GM18868 (cell line): ENCODE data around the gene KRTAP10-1.

Source experiments
- ATAC-seq: cut with Tn5 transposase; IDR thresholded peaks from one replicate; pipeline ENCODE4 v1.9.1; 2021; ENCODE audit warnings: mild to moderate bottlenecking, moderate library complexity; ENCODE audit not compliant: unreplicated experiment

KRTAP10-1 gene

DNA sequence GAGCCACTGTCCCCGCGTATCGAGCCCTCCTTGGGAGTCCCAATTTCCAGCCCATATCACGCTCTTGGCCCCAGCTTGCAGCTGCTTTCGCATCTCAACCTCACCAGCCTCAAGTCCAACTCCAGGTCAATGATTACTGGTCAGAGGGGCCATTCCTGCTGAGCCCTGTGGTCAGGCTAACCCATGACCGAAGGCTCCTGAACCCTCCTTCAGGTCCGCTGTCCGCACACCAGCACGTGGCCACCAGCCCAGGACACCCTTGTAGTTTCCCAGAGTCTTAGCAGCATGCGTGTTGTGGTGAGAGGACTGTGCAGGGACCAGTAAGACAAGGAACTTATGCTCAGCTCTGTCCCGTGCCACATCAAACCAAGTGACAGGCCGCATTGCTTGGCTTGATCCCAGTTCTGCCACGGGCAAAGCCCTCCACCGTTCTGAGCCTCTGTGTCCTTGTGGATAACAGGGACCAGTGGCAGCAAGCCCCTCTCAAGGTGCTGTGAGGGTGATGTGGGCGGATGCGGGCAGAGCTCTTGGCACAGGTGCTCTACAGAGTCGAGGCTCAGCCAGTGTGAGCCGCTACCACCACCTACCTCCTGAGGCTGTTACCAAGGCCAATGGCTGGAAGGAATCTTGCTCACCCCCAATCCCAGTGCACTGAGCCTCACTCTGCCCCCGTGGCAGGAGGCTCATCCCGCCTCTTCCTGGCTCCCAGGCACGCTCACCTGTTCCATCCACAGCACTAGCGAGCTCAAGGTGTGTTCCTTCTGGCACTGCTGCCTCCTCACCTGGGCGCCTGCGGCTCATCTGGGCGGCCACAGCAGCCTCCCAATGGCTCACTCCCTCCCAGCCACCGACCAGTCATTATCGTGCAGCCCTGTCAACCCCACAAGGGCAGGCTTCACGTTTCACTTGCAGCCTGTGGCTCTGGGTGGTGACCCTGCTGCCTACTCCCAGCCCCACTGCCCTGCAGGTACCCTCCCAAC lies 20.4 kb downstream of the KRTAP10-1 start:
- no peak for ATAC-seq

DNA sequence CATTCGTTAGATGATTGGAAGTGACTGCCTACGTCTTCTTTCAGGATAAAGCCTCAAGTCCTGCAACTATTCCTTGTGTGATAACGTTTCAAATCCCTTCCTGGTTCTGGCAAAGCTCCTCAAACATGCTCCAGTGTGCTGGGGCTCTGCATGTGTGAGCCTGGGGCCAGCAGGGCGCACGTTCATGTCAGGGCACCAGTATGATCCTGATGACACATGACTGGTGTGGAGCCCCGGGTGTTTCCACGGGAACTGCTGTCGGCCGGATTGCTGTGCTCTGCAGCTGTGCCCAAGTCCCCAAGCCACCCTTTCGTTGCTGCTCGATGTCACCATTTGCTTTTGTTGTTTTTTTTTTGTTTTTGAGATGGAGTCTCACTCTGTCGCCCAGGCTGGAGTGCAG lies 21.3 kb downstream of the KRTAP10-1 start:
- no peak for ATAC-seq

DNA sequence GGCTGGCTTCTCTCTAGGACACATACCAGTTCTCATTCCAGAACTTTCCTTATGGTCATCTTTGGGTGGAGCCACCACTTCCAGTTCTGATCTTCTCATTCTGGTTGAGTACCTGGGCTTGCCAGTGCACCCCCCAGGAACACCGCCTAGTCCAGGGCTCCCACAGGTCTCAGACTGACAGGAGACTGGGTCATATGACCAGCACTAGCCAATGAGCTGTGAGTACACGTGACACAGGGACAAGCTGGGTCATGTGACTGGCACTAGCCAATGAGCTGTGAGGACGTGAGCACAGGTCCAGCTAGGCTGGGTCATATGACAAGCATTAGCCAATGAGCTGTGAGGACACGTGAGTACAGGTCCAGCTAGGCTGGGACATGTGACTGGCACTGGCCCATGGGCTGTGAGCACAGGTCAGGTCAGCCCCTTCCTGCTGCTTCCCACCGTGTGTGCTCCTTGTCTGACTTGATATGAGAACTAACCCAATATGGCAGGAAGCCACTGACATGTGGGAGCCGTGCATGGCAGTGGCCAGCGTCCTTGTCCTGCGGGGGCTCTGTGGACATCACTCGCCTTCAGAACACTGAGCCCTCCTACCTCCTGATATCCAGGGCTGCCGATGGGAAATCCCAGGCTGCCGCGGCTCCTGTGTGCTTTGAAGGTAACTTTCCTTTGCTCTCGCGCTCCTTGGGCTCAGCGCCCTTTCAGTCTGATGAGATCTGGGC lies 22.7 kb downstream of the KRTAP10-1 start:
- ATAC-seq: no peak

DNA sequence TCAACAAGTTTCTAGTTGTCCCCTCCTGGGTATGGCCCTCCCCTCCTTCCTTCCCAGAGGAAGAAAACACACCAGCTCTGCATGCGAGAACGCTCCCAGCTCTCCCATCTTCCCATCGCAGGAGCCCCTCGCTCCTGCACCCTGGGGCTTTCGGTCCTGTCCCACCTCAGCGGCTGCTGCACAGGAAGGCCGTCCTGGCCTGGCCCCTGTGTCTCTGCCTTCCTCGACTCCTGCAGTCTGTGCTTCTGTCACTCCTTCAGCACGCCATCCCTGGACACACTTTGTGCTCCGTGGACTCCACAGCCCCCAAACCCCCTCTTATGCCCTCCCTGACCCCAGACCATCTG lies 23.2 kb downstream of the KRTAP10-1 start:
- ATAC-seq: no peak

DNA sequence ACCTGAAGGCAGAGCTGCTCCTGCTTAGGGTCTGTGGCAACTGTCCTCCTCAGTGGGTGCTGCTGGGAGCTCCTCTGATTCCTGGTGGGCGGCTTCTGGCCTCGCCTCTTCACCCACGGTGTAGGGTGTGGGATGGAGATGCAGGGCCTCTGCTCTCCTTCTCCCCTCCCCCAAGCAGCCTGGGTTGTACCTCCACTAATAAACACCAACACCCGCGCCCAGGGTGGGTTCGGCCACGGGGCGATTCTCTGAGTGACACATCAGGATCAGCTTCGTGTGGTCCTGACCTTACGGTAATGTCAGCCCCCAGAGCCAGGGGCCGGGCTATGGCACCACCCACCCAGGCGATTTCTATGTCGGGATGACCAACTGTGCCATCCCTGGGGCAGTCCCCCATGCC lies 23.7 kb downstream of the KRTAP10-1 start:
- no peak for ATAC-seq

DNA sequence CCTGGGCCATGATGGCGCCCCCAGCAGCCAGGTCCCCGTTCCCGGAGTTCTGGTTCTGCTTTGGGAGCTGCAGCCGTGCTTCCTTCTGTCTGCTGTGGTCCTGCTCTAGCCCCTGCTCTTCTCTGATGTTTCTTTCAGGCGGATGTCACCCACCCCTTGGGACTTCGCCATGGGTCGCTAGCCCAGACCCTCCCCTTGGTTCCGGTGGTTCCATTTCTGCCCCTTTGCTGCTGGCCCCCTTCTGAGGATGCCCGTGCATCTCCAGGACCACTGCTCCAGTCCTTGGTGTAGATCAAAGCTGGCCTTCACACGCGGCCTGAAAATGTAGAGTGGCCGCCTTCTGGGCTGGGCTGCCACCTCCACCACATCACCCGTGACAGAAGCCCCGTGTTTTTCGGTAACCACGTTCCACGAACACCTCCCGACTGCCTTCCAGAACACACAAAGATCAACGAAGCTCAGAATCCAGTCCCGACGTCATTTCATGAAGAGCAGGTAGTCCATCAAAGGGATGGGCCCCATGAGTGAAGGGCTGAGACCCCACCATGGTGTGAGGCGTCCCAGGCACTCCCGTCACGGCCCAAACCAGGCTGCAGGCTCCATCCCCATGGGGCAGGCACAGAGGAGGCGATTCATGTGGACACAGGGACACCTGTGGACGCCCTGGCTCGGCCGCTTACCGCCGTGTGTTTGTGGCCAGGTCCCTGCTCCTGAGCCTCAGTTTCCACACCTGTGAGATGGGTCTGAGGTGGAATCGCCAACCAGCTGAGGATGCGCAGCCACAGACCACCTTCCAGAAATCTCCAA lies 24.4 kb downstream of the KRTAP10-1 start:
- ATAC-seq: no peak

DNA sequence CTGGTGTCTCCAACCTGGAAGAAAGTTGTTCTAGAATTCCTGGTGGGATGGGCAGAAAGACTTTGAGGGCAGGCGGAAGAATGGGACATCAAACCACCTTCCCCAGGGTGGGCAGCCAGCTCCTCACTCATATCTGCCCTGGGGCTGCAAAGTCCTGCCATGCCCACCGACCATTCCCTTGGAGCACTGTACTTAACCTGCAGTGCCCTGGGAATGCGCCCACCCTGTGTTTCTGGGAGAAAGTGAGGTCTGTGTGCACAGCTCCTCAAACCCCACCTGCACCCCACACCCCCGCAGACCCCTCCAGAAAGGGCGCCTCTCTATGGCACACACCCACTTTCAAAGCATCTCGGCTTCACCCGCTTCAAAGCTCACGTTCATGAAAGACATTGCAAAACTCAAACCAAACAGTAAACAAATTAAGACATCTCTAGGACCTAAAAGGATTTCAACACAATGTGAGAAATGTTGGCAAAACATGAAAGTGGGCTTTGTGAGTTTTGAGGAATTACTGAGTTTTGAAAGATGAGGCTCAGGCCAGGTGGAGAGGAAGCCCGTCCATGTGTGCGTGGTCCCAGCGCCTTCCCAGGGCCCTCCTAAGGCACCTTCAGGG lies 25.1 kb downstream of the KRTAP10-1 start:
- no peak for ATAC-seq

DNA sequence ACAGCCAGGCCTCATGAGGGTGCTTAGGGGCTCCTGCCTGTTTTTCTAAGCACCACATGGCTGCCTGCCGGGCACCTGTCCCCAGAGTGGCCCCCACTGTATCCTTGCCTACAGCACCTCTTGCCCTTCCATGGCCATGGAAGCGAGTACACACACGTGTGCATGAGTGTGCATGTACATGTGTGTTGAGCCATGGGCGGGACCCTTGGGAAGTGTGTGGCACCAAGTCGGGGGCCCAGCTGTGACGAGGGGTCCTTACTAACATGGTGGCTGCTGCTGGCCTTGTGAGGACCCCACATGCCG lies 25.8 kb downstream of the KRTAP10-1 start:
- ATAC-seq: no peak

DNA sequence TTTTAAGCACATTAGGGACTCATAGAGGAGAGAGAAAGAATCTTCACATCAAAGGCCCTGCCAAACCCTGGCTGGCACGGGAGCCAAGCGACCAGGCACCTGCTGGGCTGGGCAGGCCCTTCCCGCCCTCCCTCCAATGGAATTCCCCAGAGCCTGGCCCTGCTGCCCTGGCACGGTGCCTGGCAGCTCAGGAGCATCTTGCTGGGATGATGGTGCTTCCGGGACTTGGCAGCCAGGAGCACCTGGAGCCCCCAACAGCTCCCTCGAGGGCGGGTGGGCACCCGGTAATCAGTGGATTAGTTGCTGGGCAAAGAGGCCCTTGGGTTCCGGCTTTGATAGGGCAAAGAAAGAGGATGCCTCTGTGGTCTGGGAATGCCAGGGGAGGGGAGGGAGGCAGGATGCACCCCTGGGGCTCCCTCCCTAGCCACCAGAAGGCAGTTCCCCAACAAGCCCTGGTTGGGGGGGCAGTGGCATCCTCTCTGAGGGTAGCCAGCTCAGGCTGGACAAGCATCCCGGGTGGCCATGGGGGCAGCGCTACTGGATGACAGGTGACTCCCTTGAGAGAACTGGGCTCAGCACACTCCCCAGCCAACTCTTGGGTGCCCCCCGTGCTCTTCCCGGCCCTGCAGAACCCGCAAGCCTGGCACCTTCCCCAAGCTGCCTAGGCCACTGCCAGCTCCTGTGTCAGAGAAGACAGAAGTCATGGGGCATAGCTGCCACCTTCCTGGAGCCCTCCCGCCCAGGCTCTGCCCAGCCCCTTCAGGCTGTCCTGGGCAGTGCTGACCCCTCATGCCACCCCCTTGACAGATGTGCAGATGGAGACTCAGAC lies 26.4 kb downstream of the KRTAP10-1 start:
- no peak for ATAC-seq

DNA sequence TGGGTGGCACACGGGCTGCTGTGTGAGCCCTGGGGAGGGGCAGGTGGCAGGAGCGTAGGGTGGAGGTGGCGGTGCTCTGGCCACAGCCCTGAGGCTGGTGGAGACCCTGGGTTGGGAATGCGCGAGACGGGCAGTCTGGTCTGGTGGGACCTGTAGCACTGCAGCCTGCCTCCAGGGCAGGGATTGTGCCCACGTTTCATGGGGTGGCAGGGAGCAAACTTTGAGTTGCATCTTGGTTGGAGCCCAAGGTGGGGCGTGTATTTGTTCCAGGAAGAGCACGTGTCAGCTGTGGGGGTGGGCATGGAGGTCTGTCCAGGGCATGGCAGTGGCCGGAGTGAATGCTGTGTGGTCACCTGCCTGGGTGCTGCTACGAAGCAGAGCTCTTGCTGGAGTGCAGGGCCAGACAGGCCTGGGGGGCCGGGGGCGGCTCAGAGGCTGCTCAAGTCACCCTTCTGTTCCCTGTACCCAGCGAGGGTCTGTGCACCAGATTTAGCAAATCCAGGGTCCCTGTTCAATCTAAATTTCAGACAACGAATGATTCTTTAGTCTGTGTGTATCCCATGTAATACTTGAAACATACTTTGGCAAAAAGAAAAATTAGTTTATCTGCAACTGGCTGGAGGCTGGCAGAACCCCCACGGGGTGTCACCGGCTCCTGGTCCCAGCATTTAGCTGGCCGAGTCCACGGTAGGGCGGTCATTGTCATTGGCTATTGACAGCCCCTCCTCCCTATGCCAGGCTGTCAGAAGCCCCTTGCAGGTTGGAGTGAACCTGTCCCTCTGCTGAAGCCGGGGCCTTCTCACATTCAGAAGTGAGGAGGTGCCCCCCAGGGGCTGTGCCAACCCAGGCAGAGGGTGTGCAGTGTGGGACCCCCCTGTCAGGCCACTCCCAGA lies 27.3 kb downstream of the KRTAP10-1 start:
- ATAC-seq: no peak

DNA sequence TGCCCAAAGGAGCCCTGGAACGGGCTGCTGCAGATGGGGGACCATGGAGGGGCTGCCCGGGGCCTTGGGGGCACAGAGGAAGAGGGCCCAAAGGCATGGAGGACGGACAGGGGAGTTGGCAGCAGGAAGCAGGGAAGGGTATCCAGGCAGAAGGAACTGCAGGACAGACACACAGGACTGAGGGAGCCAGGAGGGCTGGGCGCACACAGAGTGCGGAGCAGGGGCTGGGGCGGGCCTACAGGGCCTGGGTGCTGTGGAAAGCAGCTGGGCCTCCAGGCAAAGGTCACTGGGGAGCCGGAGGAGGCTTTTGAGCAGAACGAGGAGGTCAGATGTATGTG lies 28.1 kb downstream of the KRTAP10-1 start:
- ATAC-seq: no peak

DNA sequence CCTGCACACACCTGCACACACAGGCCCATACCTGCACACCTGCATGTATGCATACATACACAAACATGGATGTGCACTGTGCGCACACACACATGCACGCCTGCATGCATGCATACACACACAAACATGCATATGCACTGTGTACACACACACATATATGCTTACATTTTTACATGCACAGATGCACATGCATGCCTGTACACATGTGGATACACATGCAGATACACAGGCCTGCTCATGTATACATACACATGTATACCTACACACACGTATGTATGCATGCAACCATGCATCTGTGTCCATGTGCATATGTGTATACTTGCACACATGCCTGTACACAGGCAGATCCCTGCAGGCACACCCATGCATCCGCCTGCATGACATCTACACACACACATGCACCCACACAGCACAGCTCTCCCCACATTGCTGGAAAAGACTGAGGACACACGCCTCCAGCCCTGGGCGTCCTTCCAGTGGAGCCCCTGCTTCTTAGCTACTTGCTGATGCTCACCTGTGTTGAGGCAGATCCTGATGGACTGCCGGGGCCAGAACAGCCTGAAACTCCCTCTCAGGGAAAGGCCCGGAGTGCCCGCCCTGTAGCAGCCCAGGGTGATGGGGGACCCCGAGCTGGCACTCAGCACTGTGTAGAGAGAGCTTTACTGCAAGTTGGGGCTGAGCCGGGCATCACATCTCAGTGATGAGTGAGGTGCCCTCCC lies 28.6 kb downstream of the KRTAP10-1 start:
- ATAC-seq: no peak

DNA sequence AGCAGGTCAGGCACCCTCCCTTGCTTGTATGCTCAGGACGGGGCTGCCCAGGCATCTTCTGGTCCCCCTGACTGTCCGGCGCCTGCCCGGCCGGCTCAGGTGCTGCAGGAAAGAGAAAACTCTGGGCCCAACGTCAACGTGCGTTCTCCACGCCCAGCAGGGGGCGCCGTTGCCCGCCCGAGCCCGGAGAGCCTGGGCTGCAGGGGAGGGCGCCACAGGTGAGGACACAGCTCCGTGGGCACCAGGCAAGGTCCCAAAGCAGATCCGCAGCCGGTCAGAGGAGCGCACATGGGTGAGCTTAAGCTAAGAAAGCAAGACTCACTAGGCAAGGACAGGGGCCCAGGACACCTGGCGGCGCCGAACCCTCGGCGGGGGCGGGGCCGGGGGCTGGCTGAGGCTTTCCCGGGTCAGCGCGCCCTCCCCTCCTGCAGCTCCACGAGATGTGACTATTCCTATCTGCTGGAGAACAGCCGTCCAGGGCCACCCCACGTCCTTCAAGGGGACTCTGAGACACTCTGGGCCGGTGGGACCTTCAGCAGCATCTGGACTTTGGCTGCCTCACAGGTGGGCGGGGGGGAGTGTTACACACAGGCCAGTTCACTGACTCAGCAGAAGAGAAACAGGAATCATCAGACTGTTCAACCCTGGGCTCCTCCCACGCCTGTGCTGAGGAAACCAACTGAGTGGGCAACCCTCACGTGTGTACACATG lies 29.3 kb downstream of the KRTAP10-1 start:
- ATAC-seq: no peak

DNA sequence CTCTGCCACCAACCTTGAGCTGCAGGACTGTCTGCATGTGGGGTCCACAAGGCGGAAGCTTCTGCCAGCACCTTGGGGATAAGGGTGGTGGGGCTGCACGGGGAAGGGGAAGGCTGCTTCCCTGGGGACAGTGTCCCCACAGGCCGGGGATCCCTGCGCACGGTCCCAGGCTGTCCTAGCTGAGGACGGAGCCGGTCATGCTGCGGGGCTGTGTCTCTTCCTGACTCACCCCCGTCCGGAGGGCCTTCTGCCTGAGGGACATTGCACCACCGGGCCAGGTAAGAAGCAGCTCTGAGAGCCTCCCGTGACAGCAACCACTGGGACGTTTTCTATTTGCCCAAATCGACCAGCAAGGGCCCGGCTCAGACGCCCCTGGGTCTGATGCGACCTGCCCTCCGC lies 29.9 kb downstream of the KRTAP10-1 start:
- no peak for ATAC-seq

DNA sequence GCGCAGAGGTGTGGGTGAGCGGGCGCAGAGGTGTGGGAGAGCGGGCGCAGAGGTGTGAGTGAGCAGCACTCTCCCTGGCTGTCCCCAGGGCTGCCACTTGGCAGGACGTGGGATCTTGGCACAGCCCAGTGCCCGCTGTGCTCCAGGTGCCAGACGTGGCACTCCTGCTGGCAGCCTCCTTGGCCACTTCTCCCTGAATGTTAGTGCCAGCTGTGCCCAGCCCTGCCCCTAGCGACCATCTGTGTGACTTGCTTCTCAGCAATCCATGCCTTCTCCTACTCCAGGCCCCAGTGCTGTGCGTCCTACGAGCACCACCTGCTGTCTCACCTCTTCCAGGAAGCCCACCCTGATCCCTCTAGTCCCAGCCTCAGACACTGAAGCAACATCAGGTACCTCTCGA lies 30.5 kb downstream of the KRTAP10-1 start:
- ATAC-seq: no peak

DNA sequence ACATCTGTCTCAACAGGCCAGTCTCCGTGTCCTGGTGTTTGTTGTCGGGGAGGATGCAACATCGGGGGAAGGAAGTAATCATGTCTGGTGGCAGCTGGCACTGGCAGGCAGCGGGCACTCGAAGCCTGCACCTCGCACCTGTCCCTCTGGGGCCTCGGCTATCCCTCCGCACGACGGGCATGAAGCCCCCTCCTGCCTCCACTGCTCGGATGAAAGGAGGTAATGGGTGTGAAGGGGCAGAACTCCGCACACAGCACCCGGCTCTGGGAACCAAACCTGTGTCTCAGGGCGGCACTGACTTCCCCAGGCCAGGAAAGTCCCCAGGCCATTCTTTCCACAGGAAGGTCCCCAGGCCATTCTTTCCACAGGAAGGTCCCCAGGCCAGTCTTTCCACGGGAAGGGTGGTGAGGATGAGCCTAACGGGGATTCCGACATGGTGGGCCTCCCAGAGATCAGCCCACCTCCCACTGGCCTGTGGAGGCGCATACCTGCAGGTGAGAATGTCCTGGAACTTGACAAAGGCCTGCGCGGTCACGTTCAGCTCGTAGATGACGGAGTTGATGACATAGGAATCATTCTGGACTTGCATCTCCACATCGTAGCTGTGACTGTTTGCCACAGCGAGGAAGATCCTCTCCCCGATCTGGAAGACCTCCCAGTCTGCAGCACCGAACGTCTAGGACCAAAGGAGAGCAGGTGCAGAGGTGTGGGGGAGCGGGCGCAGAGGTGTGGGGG lies 31.1 kb downstream of the KRTAP10-1 start:
- no peak for ATAC-seq

DNA sequence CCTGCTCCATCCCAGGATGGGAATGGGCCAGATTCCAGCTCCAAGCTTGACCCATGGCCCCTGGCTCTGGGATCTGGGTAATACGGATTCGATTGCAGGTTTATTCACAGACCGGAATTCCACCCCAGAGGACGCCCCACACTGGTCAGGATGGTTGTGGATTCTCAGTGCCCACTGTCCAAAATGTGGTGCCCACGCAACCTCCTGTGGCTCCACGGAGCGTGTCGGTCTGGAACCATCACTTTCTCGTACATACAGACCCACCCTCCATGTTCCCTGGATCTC lies 31.6 kb downstream of the KRTAP10-1 start:
- no peak for ATAC-seq
